ENCODE measurements around the gene ABCA2. TPM values are rescaled to one million over a fixed set of nuclear protein-coding genes. Genes with fewer than 3 reads are reported as not detected.

ABCA2 gene
- polyA plus RNA-seq, 1 donor (not counting 4 experiments of a cell fraction or from before 2014, with no cell fraction given), result 1.3 TPM

- FAIRE-seq, result no peak
- no peak overlapping the region for H3K4me2 ChIP-seq (ENCODE audit: control insufficient read depth, extremely low read depth, insufficient read depth, low read depth, low read length)
- dilution Hi-C loops (cut with MboI; ENCODE audit: extremely low pct_ligation_motif_present, low sequenced_read_pairs), result no loop called here
- no peak overlapping the region for H3K4me3 ChIP-seq (ENCODE audit: control insufficient read depth in 2 of 3, extremely low read depth in 1 of 3, insufficient read depth in 2 of 3, low read depth in 1 of 3, low read length in 3 of 3)
- H3K9ac ChIP-seq (ENCODE audit: control insufficient read depth, extremely low read depth, insufficient read depth, low read length), result no peak overlapping the region
- no peaks in the 10 kb centered on the region for H3K27me3 ChIP-seq (ENCODE audit: control insufficient read depth, extremely low read depth, insufficient read depth, low read length)
- H3K9me3 ChIP-seq (ENCODE audit: control insufficient read depth, low read depth, low read length), result no peaks in the 10 kb centered on the region
- no peak overlapping the region for H2AFZ ChIP-seq (ENCODE audit: control insufficient read depth, low read length)
- TF ChIP-seq EZH2 (IDR thresholded peaks at IDR 0.05; ENCODE audit: low read length), result no peak
- TF ChIP-seq CTCF (optimal IDR thresholded peaks at IDR 0.05 in 1 of 3, IDR thresholded peaks at IDR 0.05 in 1 of 3, conservative IDR thresholded peaks at IDR 0.05 in 1 of 3; ENCODE audit: extremely low read depth in 1 of 3, insufficient read depth in 2 of 3, low read length in 3 of 3), result no peak
- no peaks in the 10 kb centered on the region for H4K20me1 ChIP-seq (ENCODE audit: control insufficient read depth, extremely low read depth, insufficient read depth, low read length)
- H3K79me2 ChIP-seq (ENCODE audit: control insufficient read depth, insufficient read depth, low read length), result no peaks in the 10 kb centered on the region
- H3K36me3 ChIP-seq (ENCODE audit: control insufficient read depth in 2 of 2, extremely low read depth in 1 of 2, insufficient read depth in 2 of 2, low read length in 2 of 2), result no peaks in the 10 kb centered on the region
- no peaks in the 10 kb centered on the region for H3K9me1 ChIP-seq (ENCODE audit: control insufficient read depth, extremely low read depth, insufficient read depth, low read length)
- DNase-seq (ENCODE audit: low read depth, low spot score), result no peak
- H3K4me1 ChIP-seq (ENCODE audit: control insufficient read depth, extremely low read depth, insufficient read depth, low read length), result no peaks in the 10 kb centered on the region
- H3K27ac ChIP-seq (ENCODE audit: control insufficient read depth, insufficient read depth, low read length), result no peak overlapping the region
Observed at GRCh38 chr9:137014776-137015539, 13.1 kb downstream of the ABCA2 start.

- H3K27me3 ChIP-seq (ENCODE audit: control insufficient read depth, extremely low read depth, insufficient read depth, low read length), result no peaks in the 10 kb centered on the region
- H3K27ac ChIP-seq (ENCODE audit: control insufficient read depth, insufficient read depth, low read length), result no peak overlapping the region
- no peaks in the 10 kb centered on the region for H3K4me1 ChIP-seq (ENCODE audit: control insufficient read depth, extremely low read depth, insufficient read depth, low read length)
- no peaks in the 10 kb centered on the region for H3K9me3 ChIP-seq (ENCODE audit: control insufficient read depth, low read depth, low read length)
- dilution Hi-C loops (cut with MboI; ENCODE audit: extremely low pct_ligation_motif_present, low sequenced_read_pairs), result no loop called here
- no peaks in the 10 kb centered on the region for H3K36me3 ChIP-seq (ENCODE audit: control insufficient read depth in 2 of 2, extremely low read depth in 1 of 2, insufficient read depth in 2 of 2, low read length in 2 of 2)
- TF ChIP-seq EZH2 (IDR thresholded peaks at IDR 0.05; ENCODE audit: low read length) (no peak), CTCF (optimal IDR thresholded peaks at IDR 0.05 in 1 of 3, IDR thresholded peaks at IDR 0.05 in 1 of 3, conservative IDR thresholded peaks at IDR 0.05 in 1 of 3; ENCODE audit: extremely low read depth in 1 of 3, insufficient read depth in 2 of 3, low read length in 3 of 3) (no peak)
- H4K20me1 ChIP-seq (ENCODE audit: control insufficient read depth, extremely low read depth, insufficient read depth, low read length), result no peaks in the 10 kb centered on the region
- no peak overlapping the region for H3K4me3 ChIP-seq (ENCODE audit: control insufficient read depth in 2 of 3, extremely low read depth in 1 of 3, insufficient read depth in 2 of 3, low read depth in 1 of 3, low read length in 3 of 3)
- no peaks in the 10 kb centered on the region for H3K79me2 ChIP-seq (ENCODE audit: control insufficient read depth, insufficient read depth, low read length)
- H3K9me1 ChIP-seq (ENCODE audit: control insufficient read depth, extremely low read depth, insufficient read depth, low read length), result no peaks in the 10 kb centered on the region
- no peak for FAIRE-seq
- no peak overlapping the region for H3K9ac ChIP-seq (ENCODE audit: control insufficient read depth, extremely low read depth, insufficient read depth, low read length)
- no peak overlapping the region for H3K4me2 ChIP-seq (ENCODE audit: control insufficient read depth, extremely low read depth, insufficient read depth, low read depth, low read length)
- no peak overlapping the region for H2AFZ ChIP-seq (ENCODE audit: control insufficient read depth, low read length)
- no peak for DNase-seq (ENCODE audit: low read depth, low spot score)
Observed at GRCh38 chr9:137014166-137014565, 13.9 kb downstream of the ABCA2 start.

All from keratinocyte (primary cell).